ENCODE measurements around the gene VAV3.

VAV3 gene

DNA sequence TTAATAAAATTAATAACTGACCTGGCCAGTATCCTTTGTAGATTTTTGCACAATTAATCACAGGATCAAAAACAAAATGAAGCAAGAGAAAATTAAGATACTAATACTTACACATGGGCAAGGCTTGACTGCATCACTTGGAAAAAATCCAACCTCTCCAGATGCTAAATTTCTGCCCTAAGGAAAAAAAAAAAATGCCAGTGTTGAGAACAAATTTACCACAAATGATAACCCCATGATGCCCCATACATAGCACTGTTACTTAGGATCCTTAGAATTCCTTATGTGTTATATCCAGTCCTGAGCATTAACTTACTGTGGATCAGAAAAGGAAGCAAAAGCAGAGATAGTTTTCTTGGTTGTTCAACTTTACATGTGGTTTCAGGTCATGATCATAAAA lies 347.5 kb downstream of the VAV3 start:
- no peak for DNase-seq (ENCODE audit: low read depth)
- H3K4me3 ChIP-seq (ENCODE audit: control insufficient read depth, low read depth, low read length): no peak overlapping the region
- TF ChIP-seq, protein P1, sequence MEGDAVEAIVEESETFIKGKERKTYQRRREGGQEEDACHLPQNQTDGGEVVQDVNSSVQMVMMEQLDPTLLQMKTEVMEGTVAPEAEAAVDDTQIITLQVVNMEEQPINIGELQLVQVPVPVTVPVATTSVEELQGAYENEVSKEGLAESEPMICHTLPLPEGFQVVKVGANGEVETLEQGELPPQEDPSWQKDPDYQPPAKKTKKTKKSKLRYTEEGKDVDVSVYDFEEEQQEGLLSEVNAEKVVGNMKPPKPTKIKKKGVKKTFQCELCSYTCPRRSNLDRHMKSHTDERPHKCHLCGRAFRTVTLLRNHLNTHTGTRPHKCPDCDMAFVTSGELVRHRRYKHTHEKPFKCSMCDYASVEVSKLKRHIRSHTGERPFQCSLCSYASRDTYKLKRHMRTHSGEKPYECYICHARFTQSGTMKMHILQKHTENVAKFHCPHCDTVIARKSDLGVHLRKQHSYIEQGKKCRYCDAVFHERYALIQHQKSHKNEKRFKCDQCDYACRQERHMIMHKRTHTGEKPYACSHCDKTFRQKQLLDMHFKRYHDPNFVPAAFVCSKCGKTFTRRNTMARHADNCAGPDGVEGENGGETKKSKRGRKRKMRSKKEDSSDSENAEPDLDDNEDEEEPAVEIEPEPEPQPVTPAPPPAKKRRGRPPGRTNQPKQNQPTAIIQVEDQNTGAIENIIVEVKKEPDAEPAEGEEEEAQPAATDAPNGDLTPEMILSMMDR (conservative IDR thresholded peaks at IDR 0.05; ENCODE audit: control insufficient read depth, insufficient read depth, low read depth, low read length): no peak

DNA sequence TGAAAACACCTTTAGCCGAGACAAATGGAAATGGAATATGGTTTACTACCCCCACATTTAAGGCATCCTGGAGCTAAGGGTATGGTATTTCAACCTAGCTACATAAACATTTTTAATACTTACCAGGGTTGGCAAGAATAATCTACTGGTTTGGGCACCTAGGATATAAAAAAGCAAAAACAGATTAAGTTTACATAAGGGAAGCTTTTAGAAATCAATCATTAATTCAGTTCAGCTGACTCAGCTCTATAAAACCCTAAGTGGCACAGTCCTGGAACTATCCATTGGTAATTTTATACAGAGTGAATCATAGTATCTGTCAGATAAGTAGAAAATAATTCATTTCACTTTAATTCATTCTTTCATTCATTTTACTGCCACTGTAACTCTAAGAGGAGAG lies 355.2 kb downstream of the VAV3 start:
- no peak overlapping the region for H3K4me3 ChIP-seq (ENCODE audit: control insufficient read depth, low read depth, low read length)
- TF ChIP-seq, protein P1 (conservative IDR thresholded peaks at IDR 0.05; ENCODE audit: control insufficient read depth, insufficient read depth, low read depth, low read length): no peak
- no peak for DNase-seq (ENCODE audit: low read depth)

DNA sequence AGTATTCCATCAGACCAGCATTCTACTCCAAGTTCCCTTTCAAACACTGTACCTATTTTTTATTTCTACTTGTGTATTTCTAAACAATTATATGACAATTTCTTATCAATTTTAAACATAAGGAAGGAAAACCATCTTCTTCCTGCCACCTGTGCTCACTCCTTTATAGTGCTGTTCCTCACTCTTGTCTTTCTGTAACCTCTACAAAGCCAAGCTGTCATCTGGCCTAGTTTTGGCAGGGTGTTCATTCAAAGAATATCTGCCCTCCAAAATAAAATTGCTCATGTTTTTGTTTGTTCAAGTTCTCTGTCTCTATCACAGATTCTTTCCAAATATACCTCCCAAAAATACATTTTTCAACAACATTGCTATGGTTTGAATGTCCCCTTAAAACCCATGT lies 360.2 kb downstream of the VAV3 start:
- no peak overlapping the region for H3K4me3 ChIP-seq (ENCODE audit: control insufficient read depth, low read depth, low read length)
- no peak for DNase-seq (ENCODE audit: low read depth)
- TF ChIP-seq, protein P1 (conservative IDR thresholded peaks at IDR 0.05; ENCODE audit: control insufficient read depth, insufficient read depth, low read depth, low read length): no peak

DNA sequence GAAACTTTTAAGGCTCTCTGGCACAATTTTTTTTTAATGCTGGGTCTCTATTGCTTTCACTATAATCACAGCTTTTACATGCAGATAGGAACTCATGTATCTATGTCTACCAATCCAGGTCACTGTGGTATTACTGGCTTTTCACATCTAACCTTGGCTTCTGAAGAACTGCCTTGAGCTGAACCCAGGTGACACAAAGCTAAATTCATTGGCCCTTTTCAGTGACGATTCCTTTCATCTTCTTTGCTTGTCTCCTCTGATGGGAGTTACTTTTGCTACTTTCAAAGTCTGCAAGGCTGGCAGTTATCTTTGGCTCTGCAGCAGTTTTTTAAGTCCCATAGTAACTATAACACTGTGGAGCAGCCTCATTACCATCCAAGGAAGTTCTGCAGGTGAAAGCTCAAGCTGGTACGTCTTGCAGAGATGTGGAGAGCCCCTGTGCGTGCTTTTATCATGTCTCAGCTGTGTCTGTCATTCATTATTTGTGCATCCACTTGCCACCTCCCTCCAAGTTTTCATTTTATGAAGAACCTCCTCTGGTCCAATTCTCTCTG lies 364.3 kb downstream of the VAV3 start:
- H3K4me3 ChIP-seq (ENCODE audit: control insufficient read depth, low read depth, low read length): no peak overlapping the region
- no peak for DNase-seq (ENCODE audit: low read depth)
- TF ChIP-seq, protein P1 (conservative IDR thresholded peaks at IDR 0.05; ENCODE audit: control insufficient read depth, insufficient read depth, low read depth, low read length): no peak

DNA sequence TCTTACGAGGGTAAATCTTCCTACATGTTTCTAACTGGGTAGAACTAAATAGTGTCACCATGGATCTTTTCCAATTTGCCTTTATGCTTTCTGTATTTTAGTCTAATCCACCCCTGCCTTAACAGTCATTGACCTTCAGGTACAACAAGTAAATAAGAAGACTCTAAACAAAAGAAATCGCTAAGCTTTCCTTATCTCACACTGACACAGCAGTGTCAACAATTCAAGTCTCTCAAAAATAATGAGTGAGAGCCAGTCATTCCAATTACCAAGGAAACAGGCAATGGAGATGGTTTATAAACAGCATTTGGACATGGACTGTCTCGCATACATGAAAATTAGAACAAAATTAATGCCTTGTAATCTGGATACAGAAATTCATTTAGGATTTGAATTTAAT lies 365.8 kb downstream of the VAV3 start:
- H3K4me3 ChIP-seq (ENCODE audit: control insufficient read depth, low read depth, low read length): no peak overlapping the region
- TF ChIP-seq, protein P1 (conservative IDR thresholded peaks at IDR 0.05; ENCODE audit: control insufficient read depth, insufficient read depth, low read depth, low read length): no peak
- no peak for DNase-seq (ENCODE audit: low read depth)

DNA sequence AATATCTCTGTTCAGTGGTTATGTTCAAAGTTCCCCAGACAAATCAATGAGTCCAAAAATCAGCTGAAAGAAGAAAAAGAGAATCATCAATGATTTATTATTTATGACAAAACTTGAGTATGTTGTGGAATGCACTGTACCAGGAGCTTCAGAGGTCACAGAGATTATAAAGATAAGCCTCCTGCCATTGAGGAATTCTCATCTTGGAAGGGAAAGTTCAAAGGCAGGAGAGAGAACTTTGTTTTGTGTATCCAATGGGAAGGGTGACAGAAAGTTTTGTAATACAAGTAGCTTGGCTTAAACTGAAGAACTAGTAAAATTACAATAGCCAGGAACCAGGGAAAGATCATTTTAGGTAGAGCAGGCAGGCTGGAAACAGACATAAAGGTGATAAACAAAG lies 367.7 kb downstream of the VAV3 start:
- no peak overlapping the region for H3K4me3 ChIP-seq (ENCODE audit: control insufficient read depth, low read depth, low read length)
- TF ChIP-seq, protein P1 (conservative IDR thresholded peaks at IDR 0.05; ENCODE audit: control insufficient read depth, insufficient read depth, low read depth, low read length): no peak
- no peak for DNase-seq (ENCODE audit: low read depth)

DNA sequence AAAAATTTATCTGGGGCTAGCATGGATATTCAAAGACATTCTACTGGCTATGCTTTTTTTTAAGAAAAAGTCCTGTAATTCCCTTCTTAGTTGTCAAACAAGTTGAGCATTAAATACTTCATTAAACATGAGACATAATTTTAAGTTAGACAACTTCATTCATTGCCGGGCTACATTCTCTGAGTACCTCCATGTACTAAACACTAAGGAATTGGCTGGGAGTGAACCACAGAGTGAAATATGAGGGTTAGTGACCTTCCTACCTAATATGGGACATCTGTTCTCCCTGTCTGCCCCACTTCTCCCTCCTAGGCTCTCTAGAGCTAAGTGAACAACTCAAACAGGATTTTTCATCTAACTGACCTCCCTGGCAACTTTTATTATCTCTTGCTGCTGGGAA lies 370.4 kb downstream of the VAV3 start:
- TF ChIP-seq, protein P1 (conservative IDR thresholded peaks at IDR 0.05; ENCODE audit: control insufficient read depth, insufficient read depth, low read depth, low read length): no peak
- H3K4me3 ChIP-seq (ENCODE audit: control insufficient read depth, low read depth, low read length): no peak overlapping the region
- DNase-seq (ENCODE audit: low read depth): no peak
